Breast epithelium (tissue), 3 donors: ENCODE results near the gene SGO2.

Experiments used
- POLR2A ChIP-seq: fragments of 450-650 bp; IDR thresholded peaks from one replicate; pipeline ENCODE4 v1.6.1; 2016; ENCODE audit warnings: antibody characterized with exemption, mild to moderate bottlenecking, moderate library complexity
- POLR2AphosphoS5 ChIP-seq, 3 donors: sonication (generic); formaldehyde crosslinking; IDR thresholded peaks; one replicate each; pipeline ENCODE4 v1.6.1; 2017; ENCODE audit warnings: antibody characterized with exemption in 3 of 3
- TF ChIP-seq, protein P1 (sequence below), 3 donors: fragments of 450-650 bp; IDR thresholded peaks; one replicate each; pipeline ENCODE4 v1.5.1; 2016 to 2017; ENCODE audit warnings: antibody characterized with exemption in 3 of 3, mild to moderate bottlenecking in 3 of 3, moderate library complexity in 3 of 3

DNA sequence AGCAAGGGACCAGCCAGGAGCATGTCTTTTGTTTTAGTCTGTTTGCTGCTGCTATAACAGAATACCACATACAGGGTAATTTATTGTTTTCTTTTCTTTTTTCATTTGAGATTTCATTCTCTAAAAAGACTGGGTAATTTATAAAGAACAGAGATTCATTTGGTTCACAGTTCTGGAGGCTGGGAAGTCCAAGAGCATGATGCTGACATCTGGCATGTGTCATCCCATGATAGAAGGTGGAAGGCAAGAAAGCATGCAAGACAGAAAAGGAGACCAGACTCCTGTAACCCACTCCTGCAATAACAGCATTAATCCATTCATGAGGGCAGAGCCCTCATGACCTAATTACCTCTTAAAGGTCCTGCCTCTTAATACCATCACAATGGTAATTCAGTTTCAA lies 14.8 kb downstream of the SGO2 start:
- TF ChIP-seq POLR2AphosphoS5 (IDR thresholded peaks at IDR 0.05) (no peak), POLR2A (no peak)
- TF ChIP-seq, protein P1, sequence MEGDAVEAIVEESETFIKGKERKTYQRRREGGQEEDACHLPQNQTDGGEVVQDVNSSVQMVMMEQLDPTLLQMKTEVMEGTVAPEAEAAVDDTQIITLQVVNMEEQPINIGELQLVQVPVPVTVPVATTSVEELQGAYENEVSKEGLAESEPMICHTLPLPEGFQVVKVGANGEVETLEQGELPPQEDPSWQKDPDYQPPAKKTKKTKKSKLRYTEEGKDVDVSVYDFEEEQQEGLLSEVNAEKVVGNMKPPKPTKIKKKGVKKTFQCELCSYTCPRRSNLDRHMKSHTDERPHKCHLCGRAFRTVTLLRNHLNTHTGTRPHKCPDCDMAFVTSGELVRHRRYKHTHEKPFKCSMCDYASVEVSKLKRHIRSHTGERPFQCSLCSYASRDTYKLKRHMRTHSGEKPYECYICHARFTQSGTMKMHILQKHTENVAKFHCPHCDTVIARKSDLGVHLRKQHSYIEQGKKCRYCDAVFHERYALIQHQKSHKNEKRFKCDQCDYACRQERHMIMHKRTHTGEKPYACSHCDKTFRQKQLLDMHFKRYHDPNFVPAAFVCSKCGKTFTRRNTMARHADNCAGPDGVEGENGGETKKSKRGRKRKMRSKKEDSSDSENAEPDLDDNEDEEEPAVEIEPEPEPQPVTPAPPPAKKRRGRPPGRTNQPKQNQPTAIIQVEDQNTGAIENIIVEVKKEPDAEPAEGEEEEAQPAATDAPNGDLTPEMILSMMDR (IDR thresholded peaks at IDR 0.05) = no peak
